AG09309 (cell line): ENCODE measurements around the gene POLG.
"Not testable (repeated sequence)": the region's sequence is repeated elsewhere in the genome, so short reads cannot be mapped to it uniquely, and the experiment has no call there.

Source experiments
- DNase-seq: peaks from one replicate; pipeline ENCODE4 v3.0.0-alpha.2; 2010; ENCODE audit warnings: low read depth
- H3K4me3 ChIP-seq: 2 replicates; pipeline ENCODE4 v1.5.1; 2011; ENCODE audit warnings: mild to moderate bottlenecking, low read depth, low read length, moderate library complexity; ENCODE audit not compliant: control insufficient read depth
- CTCF ChIP-seq: IDR thresholded peaks from 2 replicates; pipeline ENCODE4 v1.5.1; 2011; ENCODE audit warnings: mild to moderate bottlenecking, low read depth, low read length, inconsistent platforms; ENCODE audit not compliant: insufficient read depth, control insufficient read depth; ENCODE audit errors: missing control alignments

The POLG gene

GRCh38 chr15:89283201-89283600, 51.4 kb downstream of the POLG start:
- no peak for DNase-seq

DNA sequence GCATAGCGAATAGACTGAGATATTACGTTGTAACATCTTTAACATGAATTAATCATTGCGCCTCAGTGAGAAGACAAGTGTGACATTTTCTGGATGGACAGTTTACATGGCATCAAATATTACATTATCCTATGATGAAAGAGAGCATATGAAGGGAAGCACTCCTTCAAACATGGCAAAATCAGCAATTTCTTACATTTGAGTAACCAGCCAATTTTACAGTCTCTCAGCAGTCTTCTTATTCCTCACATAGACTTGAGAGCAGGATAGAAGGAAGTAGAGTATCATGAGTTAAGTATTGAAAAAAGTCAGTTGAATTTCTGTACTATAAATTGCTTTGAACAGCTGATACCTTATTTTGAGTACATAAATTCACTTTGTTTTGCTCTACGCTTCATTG, 52.0 kb downstream of the POLG start:
- no peak overlapping the region for H3K4me3 ChIP-seq
- no peak for TF ChIP-seq CTCF
- DNase-seq = no peak

More at GRCh38 chr15:89283201-89283600, 51.4 kb downstream of the POLG start:
- no peak for TF ChIP-seq CTCF
- no peak overlapping the region for H3K4me3 ChIP-seq

DNA sequence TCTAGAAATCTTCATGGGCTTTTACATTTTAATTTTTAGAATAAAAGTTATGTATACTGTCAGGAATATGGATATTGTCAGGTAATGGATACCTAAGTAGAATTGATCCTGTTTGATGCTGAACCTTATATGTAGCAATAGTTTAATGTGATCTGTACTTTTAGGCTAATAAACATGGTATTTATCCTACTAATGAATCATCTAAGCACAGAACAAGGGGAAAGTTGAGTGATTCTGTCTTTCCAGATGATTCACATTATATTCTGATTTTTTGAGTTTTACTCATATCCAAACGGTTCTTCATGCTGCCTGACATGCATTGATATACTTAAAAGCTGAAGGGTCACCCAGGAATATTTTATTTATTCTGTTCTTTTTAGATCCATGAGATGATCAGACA, 56.3 kb downstream of the POLG start:
- DNase-seq = no peak
- no peak overlapping the region for H3K4me3 ChIP-seq
- TF ChIP-seq CTCF = no peak

DNA sequence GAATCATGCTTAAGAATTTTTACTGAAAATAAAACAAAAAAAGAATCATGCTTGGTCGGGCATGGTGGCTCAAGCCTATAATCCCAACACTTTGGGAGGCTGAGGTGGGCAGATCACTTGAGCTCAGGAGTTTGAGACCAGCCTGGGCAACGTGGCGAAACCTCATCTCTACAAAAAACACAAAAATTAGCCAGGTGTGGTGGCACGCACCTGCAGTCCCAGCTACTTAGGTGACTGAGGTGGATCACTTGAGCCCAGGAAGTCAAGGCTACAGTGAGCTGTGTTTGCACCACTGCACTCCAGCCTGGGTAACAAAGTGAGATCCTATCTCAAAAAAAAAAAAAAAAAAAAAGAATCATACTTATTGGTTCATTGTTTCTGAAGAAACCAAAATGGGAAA, 57.3 kb downstream of the POLG start:
- DNase-seq, H3K4me3 ChIP-seq: not testable (repeated sequence)
